Mesenchymal stem cell (in vitro differentiated cells and primary cell): ENCODE data around the gene RALGPS1.

Experiments
- DNase-seq: peaks from one replicate; pipeline ENCODE4 v3.0.0-alpha.2; 2013
- H2AFZ ChIP-seq: one replicate; pipeline ENCODE4 v1.6.1; 2013; ENCODE audit warnings: low read depth, mild to moderate bottlenecking, control low read depth, inconsistent platforms, low read length, moderate library complexity
- H2AK5ac ChIP-seq: 2 replicates; pipeline ENCODE4 v1.6.1; 2013; ENCODE audit warnings: low read length, moderate library complexity, mild to moderate bottlenecking, inconsistent platforms; ENCODE audit not compliant: severe bottlenecking
- H2BK120ac ChIP-seq: one replicate; pipeline ENCODE4 v1.6.1; 2013; ENCODE audit warnings: low read depth, mild to moderate bottlenecking, inconsistent platforms, low read length, moderate library complexity
- H2BK12ac ChIP-seq, 2 experiments: one replicate each; pipeline ENCODE4 v1.6.1; 2013; ENCODE audit warnings: inconsistent platforms in 2 of 2, low read length in 2 of 2, mild to moderate bottlenecking in 2 of 2, moderate library complexity in 2 of 2, control low read depth in 1 of 2
- H2BK15ac ChIP-seq: one replicate; pipeline ENCODE4 v1.6.1; 2013; ENCODE audit warnings: mild to moderate bottlenecking, low read depth, inconsistent platforms; ENCODE audit not compliant: poor library complexity, severe bottlenecking
- H2BK5ac ChIP-seq: 2 replicates; pipeline ENCODE4 v1.6.1; 2013; ENCODE audit warnings: low read depth, mild to moderate bottlenecking, low read length, control low read depth, inconsistent platforms; ENCODE audit not compliant: poor library complexity, severe bottlenecking
- H3K14ac ChIP-seq, 2 experiments: one replicate each; pipeline ENCODE4 v1.6.1; 2013; ENCODE audit warnings: inconsistent platforms in 2 of 2, low read length in 2 of 2, control low read depth in 1 of 2, mild to moderate bottlenecking in 1 of 2, moderate library complexity in 1 of 2
- H3K18ac ChIP-seq, 2 experiments: one replicate each; pipeline ENCODE4 v1.6.1; 2013; ENCODE audit warnings: inconsistent platforms in 2 of 2, low read length in 2 of 2, control low read depth in 1 of 2, low read depth in 1 of 2, mild to moderate bottlenecking in 1 of 2
- H3K23ac ChIP-seq, 2 experiments: one replicate each; pipeline ENCODE4 v1.6.1; 2013; ENCODE audit warnings: inconsistent platforms in 2 of 2, low read length in 2 of 2, mild to moderate bottlenecking in 2 of 2, moderate library complexity in 2 of 2, control low read depth in 1 of 2
- H3K27ac ChIP-seq: 2 replicates; pipeline ENCODE4 v1.5.1; 2013; ENCODE audit warnings: mild to moderate bottlenecking, moderate library complexity, low read length, control low read depth, inconsistent platforms; ENCODE audit not compliant: poor library complexity, severe bottlenecking
- H3K27me3 ChIP-seq, 2 experiments: 2 replicates each; pipeline versions ENCODE4 v1.6.1 to v1.7.0; 2013; ENCODE audit warnings: low read length in 2 of 2, mild to moderate bottlenecking in 2 of 2, moderate library complexity in 2 of 2, control low read depth in 1 of 2, inconsistent platforms in 1 of 2; ENCODE audit not compliant: control insufficient read depth in 1 of 2, insufficient read depth in 1 of 2
- H3K36me3 ChIP-seq, 2 experiments: 2 replicates each; pipeline versions ENCODE4 v1.6.1 to v1.7.0; 2013; ENCODE audit warnings: low read length in 2 of 2, control low read depth in 1 of 2, inconsistent platforms in 1 of 2, low read depth in 1 of 2, mild to moderate bottlenecking in 1 of 2; ENCODE audit not compliant: insufficient read depth in 2 of 2, control insufficient read depth in 1 of 2
- H3K4ac ChIP-seq, 2 experiments: one replicate each; pipeline ENCODE4 v1.6.1; 2013; ENCODE audit warnings: inconsistent platforms in 2 of 2, low read length in 2 of 2, mild to moderate bottlenecking in 2 of 2, moderate library complexity in 2 of 2, control low read depth in 1 of 2, low read depth in 1 of 2
- H3K4me1 ChIP-seq: 2 replicates; pipeline ENCODE4 v1.6.1; 2013; ENCODE audit warnings: low read depth, low read length, control low read depth; ENCODE audit not compliant: control insufficient read depth, insufficient read depth
- H3K4me2 ChIP-seq: 2 replicates; pipeline ENCODE4 v1.6.1; 2013; ENCODE audit warnings: low read length, mild to moderate bottlenecking, inconsistent platforms; ENCODE audit not compliant: poor library complexity, severe bottlenecking
- H3K4me3 ChIP-seq, 2 experiments: 2 replicates each; pipeline versions ENCODE4 v1.5.1 to v1.7.0; 2013; ENCODE audit warnings: low read length in 2 of 2, mild to moderate bottlenecking in 2 of 2, control low read depth in 1 of 2, low read depth in 1 of 2; ENCODE audit not compliant: insufficient read depth in 1 of 2
- H3K79me1 ChIP-seq: replicated peaks from 2 replicates; pipeline ENCODE4 v1.6.1; 2013; ENCODE audit warnings: mild to moderate bottlenecking, control low read depth, low read length, inconsistent platforms; ENCODE audit not compliant: poor library complexity, severe bottlenecking
- H3K9ac ChIP-seq: 2 replicates; pipeline ENCODE4 v1.7.0; 2013; ENCODE audit warnings: mild to moderate bottlenecking, low read length, moderate library complexity
- H3K9me3 ChIP-seq: 2 replicates; pipeline ENCODE4 v1.7.0; 2013; ENCODE audit warnings: mild to moderate bottlenecking, low read length; ENCODE audit not compliant: control insufficient read depth
- H4K8ac ChIP-seq: one replicate; pipeline ENCODE4 v1.6.1; 2013; ENCODE audit warnings: inconsistent platforms, mild to moderate bottlenecking, low read length, moderate library complexity
- H4K91ac ChIP-seq: one replicate; pipeline ENCODE4 v1.6.1; 2013; ENCODE audit warnings: mild to moderate bottlenecking, low read length, inconsistent platforms
- WGBS: methylation state at CpG from one replicate; pipeline ENCODE4 v1.1.7; 2013; ENCODE audit warnings: mixed read lengths; 5-methylcytosine and 5-hydroxymethylcytosine counted together

Gene RALGPS1

GRCh38 chr9:127050591-127051001 is 136.0 kb downstream of the RALGPS1 start:
- Histone ChIP-seq H3K27me3 (peaks cover 0 to 4% of the 10 kb centered on the region in 2 experiments), H3K23ac (peak overlapping the region in 1 of 2 experiments; percentile 5), H3K27ac (no peak overlapping the region), H2BK120ac (peak overlapping the region; percentile 66), H3K36me3 (no peaks in the 10 kb centered on the region), H3K4ac (peak overlapping the region in 1 of 2 experiments; percentile 5), H2BK15ac (no peak overlapping the region), H3K9ac (no peak overlapping the region), H3K4me1 (peaks cover 8% of the 10 kb centered on the region), H3K14ac (peak overlapping the region in 1 of 2 experiments; percentile 51), H2AFZ (no peak overlapping the region), H4K8ac (peak overlapping the region; percentile 53), H2BK5ac (no peak overlapping the region), H3K4me2 (no peak overlapping the region), H3K4me3 (no peak overlapping the region), H3K79me1 (no peaks in the 10 kb centered on the region), H2AK5ac (no peak overlapping the region), H4K91ac (peak overlapping the region; percentile 81), H2BK12ac (peak overlapping the region; percentile 50 to 60), H3K18ac (peak overlapping the region; percentile 34 to 48), H3K9me3 (no peaks in the 10 kb centered on the region)
- DNase-seq: no peak
- 87% methylated on average over 7 of the region's 7 CpGs for WGBS

DNA sequence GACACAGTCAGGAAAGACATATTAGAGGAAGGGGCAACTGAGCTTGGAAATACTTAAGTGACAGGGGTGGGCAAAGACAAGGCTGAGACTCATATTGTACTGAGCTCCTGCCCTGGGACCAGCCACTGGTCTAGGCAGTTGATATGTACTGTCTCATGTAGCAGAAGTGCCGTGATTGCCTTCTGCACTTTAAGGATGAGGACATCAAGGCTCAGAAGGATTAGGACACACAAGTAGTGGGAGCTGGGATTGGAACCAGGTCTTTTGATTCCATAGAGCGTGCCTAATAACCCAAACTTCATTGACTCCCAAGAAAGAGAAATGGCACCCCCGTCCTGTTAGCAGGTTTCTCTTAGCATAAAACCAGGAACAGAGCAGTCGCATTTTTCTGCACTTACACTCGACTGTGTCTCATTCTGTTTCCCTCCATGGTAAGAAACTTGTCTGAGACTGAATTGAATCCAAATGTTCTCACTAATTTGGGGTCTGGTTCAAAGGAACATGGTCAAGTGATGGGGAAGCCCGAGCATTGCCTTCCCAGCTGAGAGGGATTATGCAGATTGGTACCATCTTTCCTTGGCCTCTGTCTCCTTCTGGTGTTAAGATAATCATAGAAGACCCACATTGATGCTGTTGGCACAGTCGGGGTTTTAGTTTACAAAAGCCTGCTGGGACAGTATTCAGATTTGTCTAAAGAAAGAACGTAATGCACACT is 137.5 kb downstream of the RALGPS1 start:
- H3K9ac ChIP-seq: no peak overlapping the region
- H3K9me3 ChIP-seq: no peaks in the 10 kb centered on the region
- peak overlapping the region; percentile 37 to 47 for H2BK12ac ChIP-seq
- peak overlapping the region; percentile 31 for H4K91ac ChIP-seq
- DNase-seq: no peak
- no peak overlapping the region for H4K8ac ChIP-seq
- H2BK15ac ChIP-seq: no peak overlapping the region
- no peak overlapping the region for H3K4me2 ChIP-seq
- no peaks in the 10 kb centered on the region for H3K36me3 ChIP-seq
- peak overlapping the region in 1 of 2 experiments; percentile 38 for H3K18ac ChIP-seq
- H3K79me1 ChIP-seq: no peaks in the 10 kb centered on the region
- H3K27me3 ChIP-seq: peaks cover 0 to 4% of the 10 kb centered on the region in 2 experiments
- H3K27ac ChIP-seq: no peak overlapping the region
- no peak overlapping the region for H2AFZ ChIP-seq
- H3K4ac ChIP-seq: no peak overlapping the region
- no peak overlapping the region for H3K23ac ChIP-seq
- WGBS: 92% methylated on average over 6 of the region's 8 CpGs
- H3K14ac ChIP-seq: no peak overlapping the region
- H2AK5ac ChIP-seq: no peak overlapping the region
- H3K4me1 ChIP-seq: peaks cover 8% of the 10 kb centered on the region
- H2BK120ac ChIP-seq: no peak overlapping the region
- H2BK5ac ChIP-seq: no peak overlapping the region
- H3K4me3 ChIP-seq: no peak overlapping the region

DNA sequence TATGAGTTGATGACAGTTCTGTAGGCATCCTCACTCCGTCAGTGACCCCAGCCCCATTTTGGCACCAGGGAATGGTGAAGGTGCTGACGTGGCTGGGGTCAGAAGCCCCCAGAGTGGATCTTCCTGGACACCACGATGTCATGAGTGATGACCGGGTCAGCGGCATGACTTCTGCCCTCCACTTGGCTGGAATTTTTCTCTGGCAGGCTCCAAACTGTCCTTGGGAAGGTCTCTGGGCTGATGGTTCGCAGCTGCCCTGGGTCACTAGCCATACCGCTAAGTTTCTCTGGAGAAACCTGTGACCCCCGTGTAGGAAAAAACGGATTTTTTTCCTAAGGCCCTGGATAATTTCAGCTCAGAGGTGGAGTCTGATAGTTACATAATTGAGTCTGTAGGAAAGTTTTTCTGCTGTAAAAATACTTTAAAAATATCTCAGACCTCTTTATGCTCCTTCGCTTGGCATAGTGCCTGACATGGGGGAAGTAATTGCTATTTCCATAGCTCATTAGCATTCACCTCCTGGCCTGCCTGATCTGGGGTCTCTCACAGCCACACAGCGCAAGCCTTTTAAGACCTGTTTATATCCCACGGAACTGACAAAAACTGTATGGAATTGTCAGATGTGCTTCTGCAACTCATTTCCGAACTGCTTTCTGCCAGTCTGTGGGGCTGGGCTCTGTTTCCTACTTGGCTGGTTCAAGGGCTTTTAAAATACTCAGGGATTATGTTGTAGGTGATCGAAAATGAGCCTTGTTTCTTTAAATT is 138.7 kb downstream of the RALGPS1 start:
- Histone ChIP-seq H3K23ac (no peak overlapping the region), H3K4me2 (no peak overlapping the region), H2BK15ac (no peak overlapping the region), H2BK120ac (no peak overlapping the region), H3K9me3 (no peaks in the 10 kb centered on the region), H3K18ac (no peak overlapping the region), H4K91ac (no peak overlapping the region), H3K4me3 (no peak overlapping the region), H3K4ac (no peak overlapping the region), H3K14ac (no peak overlapping the region), H2AK5ac (no peak overlapping the region), H3K79me1 (no peaks in the 10 kb centered on the region), H2BK5ac (no peak overlapping the region), H2AFZ (no peak overlapping the region), H3K27me3 (peaks cover 0 to 4% of the 10 kb centered on the region in 2 experiments), H3K4me1 (peaks cover 8% of the 10 kb centered on the region), H3K9ac (no peak overlapping the region), H4K8ac (no peak overlapping the region), H3K27ac (no peak overlapping the region), H2BK12ac (peak overlapping the region in 1 of 2 experiments; percentile 10), H3K36me3 (no peaks in the 10 kb centered on the region)
- 92% methylated on average over 14 of the region's 14 CpGs for WGBS
- no peak for DNase-seq

GRCh38 chr9:127053960-127054359 is 139.4 kb downstream of the RALGPS1 start:
- H4K91ac ChIP-seq: no peak overlapping the region
- H3K27ac ChIP-seq: no peak overlapping the region
- no peak overlapping the region for H3K4me3 ChIP-seq
- 95% methylated on average over 4 of the region's 5 CpGs for WGBS
- no peak overlapping the region for H2BK12ac ChIP-seq
- no peak overlapping the region for H3K23ac ChIP-seq
- no peaks in the 10 kb centered on the region for H3K79me1 ChIP-seq
- H3K14ac ChIP-seq: no peak overlapping the region
- no peak overlapping the region for H2BK120ac ChIP-seq
- no peak for DNase-seq
- H2BK5ac ChIP-seq: no peak overlapping the region
- no peaks in the 10 kb centered on the region for H3K9me3 ChIP-seq
- no peak overlapping the region for H2AFZ ChIP-seq
- H4K8ac ChIP-seq: no peak overlapping the region
- H3K9ac ChIP-seq: no peak overlapping the region
- no peak overlapping the region for H2AK5ac ChIP-seq
- H2BK15ac ChIP-seq: peak overlapping the region; percentile 21
- H3K27me3 ChIP-seq: peaks cover 0 to 4% of the 10 kb centered on the region in 2 experiments
- no peak overlapping the region for H3K18ac ChIP-seq
- H3K4ac ChIP-seq: no peak overlapping the region
- H3K4me2 ChIP-seq: no peak overlapping the region
- no peaks in the 10 kb centered on the region for H3K36me3 ChIP-seq
- peaks cover 6% of the 10 kb centered on the region for H3K4me1 ChIP-seq
